ENCODE data around the gene SLC12A8.

The SLC12A8 gene

DNA sequence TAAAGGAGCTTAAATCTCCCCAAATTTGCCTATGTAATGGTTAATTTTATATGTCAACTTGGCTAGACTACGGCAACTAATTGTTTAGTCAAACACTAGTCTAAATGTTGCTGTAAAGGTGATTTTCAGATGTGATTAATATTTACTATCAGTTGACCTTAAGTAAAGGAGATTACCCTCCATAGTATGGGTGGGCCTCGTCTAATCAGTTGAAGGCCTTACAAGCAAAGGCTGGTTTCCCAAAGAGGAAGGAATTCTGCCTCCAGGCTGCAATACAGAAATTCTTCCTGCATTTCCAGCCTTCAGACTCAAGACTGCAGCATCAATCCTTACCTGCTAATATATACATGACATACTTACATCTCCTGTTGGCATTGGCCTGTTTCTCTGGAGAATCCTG is 23.6 kb downstream of the SLC12A8 start:
- TF ChIP-seq, protein P1, sequence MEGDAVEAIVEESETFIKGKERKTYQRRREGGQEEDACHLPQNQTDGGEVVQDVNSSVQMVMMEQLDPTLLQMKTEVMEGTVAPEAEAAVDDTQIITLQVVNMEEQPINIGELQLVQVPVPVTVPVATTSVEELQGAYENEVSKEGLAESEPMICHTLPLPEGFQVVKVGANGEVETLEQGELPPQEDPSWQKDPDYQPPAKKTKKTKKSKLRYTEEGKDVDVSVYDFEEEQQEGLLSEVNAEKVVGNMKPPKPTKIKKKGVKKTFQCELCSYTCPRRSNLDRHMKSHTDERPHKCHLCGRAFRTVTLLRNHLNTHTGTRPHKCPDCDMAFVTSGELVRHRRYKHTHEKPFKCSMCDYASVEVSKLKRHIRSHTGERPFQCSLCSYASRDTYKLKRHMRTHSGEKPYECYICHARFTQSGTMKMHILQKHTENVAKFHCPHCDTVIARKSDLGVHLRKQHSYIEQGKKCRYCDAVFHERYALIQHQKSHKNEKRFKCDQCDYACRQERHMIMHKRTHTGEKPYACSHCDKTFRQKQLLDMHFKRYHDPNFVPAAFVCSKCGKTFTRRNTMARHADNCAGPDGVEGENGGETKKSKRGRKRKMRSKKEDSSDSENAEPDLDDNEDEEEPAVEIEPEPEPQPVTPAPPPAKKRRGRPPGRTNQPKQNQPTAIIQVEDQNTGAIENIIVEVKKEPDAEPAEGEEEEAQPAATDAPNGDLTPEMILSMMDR (IDR thresholded peaks at IDR 0.05; ENCODE audit: low read depth, low read length) = no peak

DNA sequence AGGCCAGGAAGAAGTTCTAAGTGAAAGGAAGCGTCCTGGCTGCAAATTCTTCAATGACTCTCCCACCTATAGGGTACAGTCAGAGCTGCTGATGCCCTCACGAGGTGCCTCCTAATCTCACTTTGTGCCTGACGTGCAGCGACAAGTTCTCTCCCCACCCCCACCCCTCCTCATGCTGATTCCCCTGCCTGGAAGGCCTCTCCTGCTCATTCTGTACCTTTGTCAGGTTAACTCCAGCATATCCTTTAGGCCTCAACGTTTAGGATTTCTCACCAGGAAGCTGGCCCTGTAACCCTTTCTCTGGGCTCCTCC is 25.0 kb downstream of the SLC12A8 start:
- TF ChIP-seq, protein P1 (IDR thresholded peaks at IDR 0.05; ENCODE audit: low read depth, low read length) = no peak
- H3K4me3 ChIP-seq (ENCODE audit: low read depth, low read length) = no peak overlapping the region

More for the DNA sequence above, 23.6 kb downstream of the SLC12A8 start:
- no peak overlapping the region for H3K4me3 ChIP-seq (ENCODE audit: low read depth, low read length)

DNA sequence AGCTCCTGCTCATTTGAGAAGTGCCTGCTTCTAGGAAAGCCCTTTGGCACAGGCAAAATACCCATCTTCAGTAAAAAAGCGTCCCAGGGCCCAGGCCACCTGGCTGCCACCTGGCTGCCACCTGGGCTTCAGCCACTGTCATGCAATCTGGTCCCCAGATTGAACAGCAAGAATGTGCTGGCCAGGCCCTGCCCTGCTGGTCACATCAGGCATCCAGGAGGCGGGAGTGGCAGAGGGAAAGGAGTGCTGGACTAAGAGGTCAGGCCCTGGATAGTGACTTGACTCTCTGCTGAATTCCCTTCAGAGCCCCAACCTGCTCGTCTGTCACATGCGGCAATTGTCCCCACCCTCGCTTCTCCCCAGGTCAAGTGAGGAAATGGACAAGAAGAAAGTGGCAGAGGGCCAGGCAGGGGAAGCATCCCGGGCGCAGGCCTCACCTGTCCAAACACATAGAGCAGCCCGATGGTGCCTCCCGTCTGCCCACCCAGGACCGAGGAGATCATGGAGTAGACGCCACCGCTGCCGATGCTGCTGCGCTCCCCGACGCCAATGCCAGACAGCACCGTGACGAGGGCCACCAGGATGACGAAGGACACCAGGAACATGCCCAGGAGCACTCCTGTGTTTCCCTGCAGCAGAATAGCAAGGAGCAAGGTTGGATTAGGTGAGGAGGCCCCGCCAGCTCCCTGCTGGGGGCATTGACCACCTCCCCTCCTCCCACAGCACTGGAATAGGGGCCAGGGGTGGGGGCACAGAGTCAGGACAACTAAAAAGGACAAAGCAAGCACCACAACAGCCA is 25.5 kb downstream of the SLC12A8 start:
- no peak overlapping the region for H3K4me3 ChIP-seq (ENCODE audit: low read depth, low read length)
- TF ChIP-seq, protein P1 (IDR thresholded peaks at IDR 0.05; ENCODE audit: low read depth, low read length) = no peak

DNA sequence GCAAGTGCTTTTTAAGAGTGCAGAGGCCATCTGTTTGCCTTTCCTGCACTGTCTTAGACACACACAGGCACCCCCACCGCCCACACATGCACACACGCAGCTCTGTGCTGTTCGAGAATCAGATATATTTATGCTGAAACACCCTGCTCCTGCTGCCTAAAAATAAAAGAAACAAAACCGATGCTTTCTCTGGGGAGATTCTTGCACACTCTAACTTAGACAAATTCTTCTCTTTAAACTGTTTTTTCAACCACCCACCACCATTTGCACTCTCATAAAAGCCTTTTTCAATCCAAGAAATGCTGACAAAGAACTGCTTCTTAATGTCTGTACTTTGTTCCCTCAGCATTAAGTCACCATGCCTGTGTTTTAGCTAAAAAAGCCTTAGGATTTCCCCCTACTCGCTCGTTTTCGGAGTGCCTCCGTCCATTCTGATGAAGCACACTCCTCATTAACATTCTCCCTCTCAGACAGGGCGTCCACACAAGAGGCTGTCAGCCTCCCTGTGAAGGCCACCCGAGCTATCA is 26.2 kb downstream of the SLC12A8 start:
- H3K4me3 ChIP-seq (ENCODE audit: low read depth, low read length) = no peak overlapping the region
- TF ChIP-seq, protein P1 (IDR thresholded peaks at IDR 0.05; ENCODE audit: low read depth, low read length) = no peak

DNA sequence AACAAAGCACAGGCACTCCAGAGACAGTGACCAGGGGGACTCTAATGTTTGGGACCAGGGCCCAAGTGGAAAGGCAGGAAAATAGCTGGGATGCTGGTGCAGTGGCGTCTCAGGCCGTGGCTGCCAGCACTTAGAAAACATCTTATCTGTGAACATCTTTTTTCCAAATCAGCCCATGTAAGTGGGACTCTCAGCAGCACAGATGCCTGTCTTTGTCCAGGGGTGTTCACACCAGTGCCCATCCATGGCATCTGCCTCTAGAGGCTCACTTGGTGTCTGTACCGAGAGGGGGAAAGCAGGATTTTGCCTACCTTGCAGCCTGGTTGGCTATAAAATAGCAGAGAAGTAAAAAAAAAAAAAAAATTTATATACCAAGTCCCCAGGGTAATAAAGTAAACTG is 26.7 kb downstream of the SLC12A8 start:
- no peak overlapping the region for H3K4me3 ChIP-seq (ENCODE audit: low read depth, low read length)
- TF ChIP-seq, protein P1 (IDR thresholded peaks at IDR 0.05; ENCODE audit: low read depth, low read length) = no peak

DNA sequence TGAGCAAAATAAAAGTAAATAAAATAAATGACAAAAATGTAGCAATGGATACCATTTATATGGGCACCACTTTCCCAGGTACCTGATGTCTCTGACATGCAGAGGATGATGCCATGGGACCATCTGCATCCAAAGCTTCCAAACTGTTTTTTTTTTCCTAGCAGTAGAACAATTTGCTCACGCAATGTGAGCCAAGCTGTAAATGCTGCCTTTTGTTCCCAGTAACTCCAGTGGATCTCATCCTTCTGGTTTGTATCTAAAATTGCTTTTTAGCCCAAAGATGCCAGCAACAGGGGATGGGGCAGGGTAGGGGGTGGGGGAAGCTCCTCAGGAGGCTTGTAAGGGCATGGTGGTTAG is 32.7 kb downstream of the SLC12A8 start:
- no peak overlapping the region for H3K4me3 ChIP-seq (ENCODE audit: low read depth, low read length)
- TF ChIP-seq, protein P1 (IDR thresholded peaks at IDR 0.05; ENCODE audit: low read depth, low read length) = no peak

DNA sequence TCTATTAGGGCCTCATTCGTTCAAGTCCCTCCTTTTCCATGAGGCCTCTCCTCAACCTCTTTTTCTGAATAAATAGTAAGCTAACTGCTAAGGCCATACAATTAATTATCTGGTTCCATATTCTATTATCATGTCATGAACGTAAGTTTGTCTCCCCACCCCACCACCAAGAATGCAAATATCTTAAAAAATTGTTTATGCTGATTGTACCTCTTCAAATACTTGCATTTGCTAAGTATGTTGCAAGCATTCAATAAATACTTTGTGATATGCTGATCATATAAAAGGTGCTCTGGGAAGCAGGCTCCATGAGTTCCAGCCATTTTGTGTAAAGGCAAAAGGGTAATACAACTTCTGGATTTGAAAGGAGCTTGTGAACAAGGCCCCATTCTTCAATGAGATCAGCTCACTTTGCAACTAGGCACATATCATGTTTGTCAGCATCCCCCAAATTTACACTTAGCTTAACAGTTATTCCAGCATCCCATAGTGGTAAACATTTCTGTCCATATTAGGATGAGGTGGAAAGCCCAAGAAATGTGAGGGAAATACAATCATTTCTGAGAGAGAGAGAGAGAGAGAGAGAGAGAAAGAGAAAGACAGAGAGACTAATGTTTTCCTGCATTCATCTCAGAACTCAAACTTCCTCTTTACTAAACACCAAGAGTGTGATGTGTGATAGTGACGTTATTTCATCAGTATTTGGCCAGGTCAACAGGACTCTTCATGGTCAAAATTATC is 33.2 kb downstream of the SLC12A8 start:
- no peak overlapping the region for H3K4me3 ChIP-seq (ENCODE audit: low read depth, low read length)
- TF ChIP-seq, protein P1 (IDR thresholded peaks at IDR 0.05; ENCODE audit: low read depth, low read length) = no peak

Measured in WI38 (cell line).